ENCODE data around the gene CAMK2B. TPM values are rescaled to one million over a fixed set of nuclear protein-coding genes. Genes with fewer than 3 reads are reported as not detected.
"Not testable (repeated sequence)": the region's sequence is repeated elsewhere in the genome, so short reads cannot be mapped to it uniquely, and the experiment has no call there.

Gene CAMK2B
- total RNA-seq, 2 experiments from 2014 or later, result 0.30 to 0.38 TPM

GRCh38 chr7:44201813-44202212 is 123.6 kb downstream of the CAMK2B start:
- Mint-ChIP-seq H3K4me3 (peak overlapping the region; percentile 82), H3K27ac (no peak overlapping the region), H3K36me3 (ENCODE audit: low read depth) (peaks cover 7% of the 10 kb centered on the region), H3K27me3 (ENCODE audit: low read depth) (no peaks in the 10 kb centered on the region), H3K9me3 (no peaks in the 10 kb centered on the region), H3K4me1 (ENCODE audit: low read depth) (peaks cover 28% of the 10 kb centered on the region)
- intact Hi-C loops (cut with micrococcal nuclease), result loop anchor here (2.0 kb wide), 2 partner anchors 119 to 289 kb away; partner anchors contain the start of genes NUDCD3 and POLM
- CTCF ChIA-PET, result interaction anchor here (0.6 to 1.1 kb wide), 3 partner anchors 8 to 95 kb away, joined by 3 to 4 read pairs (median 3); no protein-coding TSS in a partner anchor
- DNase-seq, result no peak

- no peaks in the 10 kb centered on the region for H3K9me3 Mint-ChIP-seq
- H3K4me3 Mint-ChIP-seq, result peak within 1 kb of the TSS; percentile 82
- H3K27me3 Mint-ChIP-seq (ENCODE audit: low read depth), result no peaks in the 10 kb centered on the region
- DNase-seq, result peak; percentile 98
- H3K36me3 Mint-ChIP-seq (ENCODE audit: low read depth), result peaks cover 7% of the 10 kb centered on the region
- H3K4me1 Mint-ChIP-seq (ENCODE audit: low read depth), result peaks cover 28% of the 10 kb centered on the region
- CTCF ChIA-PET, result interaction anchor here (0.8 to 1.1 kb wide), 3 partner anchors 8 to 428 kb away, joined by 3 read pairs; no protein-coding TSS in a partner anchor
- intact Hi-C loops (cut with micrococcal nuclease), result loop anchor here (1.0 to 2.0 kb wide), 4 partner anchors 78 to 290 kb away; partner anchors contain the start of genes NUDCD3, POLD2 and POLM
- peak within 1 kb of the TSS; percentile 56 for H3K27ac Mint-ChIP-seq
Observed at GRCh38 chr7:44200699-44201461, 124.5 kb downstream of the CAMK2B start, which contains the start of gene YKT6. Gene YKT6 (plus strand): TSS chr7:44200978. CDS start chr7:44201136, 158 bp downstream.

DNA sequence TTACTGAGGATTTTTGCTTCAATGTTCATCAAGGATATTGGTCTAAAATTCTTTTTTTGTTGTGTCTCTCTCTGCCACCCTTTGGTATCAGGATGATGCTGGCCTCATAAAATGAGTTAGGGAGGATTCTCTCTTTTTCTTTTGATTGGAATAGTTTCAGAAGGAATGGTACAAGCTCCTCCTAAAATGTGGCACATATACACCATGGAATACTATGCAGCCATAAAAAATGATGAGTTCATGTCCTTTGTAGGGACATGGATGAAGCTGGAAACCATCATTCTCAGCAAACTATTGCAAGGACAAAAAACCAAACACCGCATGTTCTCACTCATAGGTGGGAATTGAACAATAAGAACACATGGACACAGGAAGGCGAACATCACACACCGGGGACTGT is 125.2 kb downstream of the CAMK2B start:
- intact Hi-C loops (cut with micrococcal nuclease), result loop anchor here (1.0 to 2.0 kb wide), 4 partner anchors 77 to 291 kb away; partner anchors contain the start of genes NUDCD3, POLD2 and POLM
- H3K27me3 Mint-ChIP-seq (ENCODE audit: low read depth); H3K9me3 Mint-ChIP-seq; H3K27ac Mint-ChIP-seq; DNase-seq; H3K36me3 Mint-ChIP-seq (ENCODE audit: low read depth): not testable (repeated sequence)
- CTCF ChIA-PET, result interaction anchor here (0.8 kb wide), 1 partner anchor 429 kb away, joined by 3 read pairs; no protein-coding TSS in a partner anchor
- Mint-ChIP-seq H3K4me1 (ENCODE audit: low read depth) (peaks cover 28% of the 10 kb centered on the region), H3K4me3 (peak overlapping the region; percentile 68)

GRCh38 chr7:44197474-44197873 is 127.9 kb downstream of the CAMK2B start:
- intact Hi-C loops (cut with micrococcal nuclease), result no loop called here
- H3K4me1 Mint-ChIP-seq (ENCODE audit: low read depth), result peaks cover 21% of the 10 kb centered on the region
- peaks cover 1% of the 10 kb centered on the region for H3K9me3 Mint-ChIP-seq
- peaks cover 2% of the 10 kb centered on the region for H3K27me3 Mint-ChIP-seq (ENCODE audit: low read depth)
- H3K4me3 Mint-ChIP-seq, result no peak overlapping the region
- CTCF ChIA-PET, result no interaction called here
- no peak for DNase-seq
- no peak overlapping the region for H3K27ac Mint-ChIP-seq
- no peaks in the 10 kb centered on the region for H3K36me3 Mint-ChIP-seq (ENCODE audit: low read depth)

DNA sequence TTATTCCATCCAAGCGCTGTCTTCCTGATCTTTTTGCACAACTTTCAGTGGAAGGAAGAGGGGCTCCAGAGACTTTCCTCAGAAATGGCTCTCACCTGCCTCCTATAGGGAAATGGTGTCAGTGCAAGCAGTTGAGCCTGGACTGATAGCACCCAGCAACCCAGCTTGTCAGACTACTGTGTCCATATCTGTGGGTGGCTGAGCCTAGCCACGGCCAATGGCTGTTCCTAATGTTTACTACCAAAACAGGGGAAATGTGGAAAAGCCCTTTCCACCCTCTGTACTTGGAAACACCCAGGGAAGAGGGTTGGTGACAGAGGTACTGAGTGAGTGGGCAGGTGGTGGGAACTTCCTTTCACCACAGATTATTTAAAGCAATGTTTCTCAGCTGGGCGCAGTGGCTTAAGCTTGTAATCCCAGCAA is 128.9 kb downstream of the CAMK2B start:
- Mint-ChIP-seq H3K4me3 (no peak overlapping the region), H3K9me3 (peaks cover 1% of the 10 kb centered on the region), H3K27me3 (ENCODE audit: low read depth) (peaks cover 2% of the 10 kb centered on the region), H3K36me3 (ENCODE audit: low read depth) (no peaks in the 10 kb centered on the region), H3K4me1 (ENCODE audit: low read depth) (peaks cover 12% of the 10 kb centered on the region), H3K27ac (no peak overlapping the region)
- CTCF ChIA-PET, result interaction anchor here (0.6 to 1.2 kb wide), 4 partner anchors 21 to 69 kb away, joined by 3 to 4 read pairs (median 4); no protein-coding TSS in a partner anchor
- DNase-seq, result peak; percentile 56
- intact Hi-C loops (cut with micrococcal nuclease), result no loop called here

DNA sequence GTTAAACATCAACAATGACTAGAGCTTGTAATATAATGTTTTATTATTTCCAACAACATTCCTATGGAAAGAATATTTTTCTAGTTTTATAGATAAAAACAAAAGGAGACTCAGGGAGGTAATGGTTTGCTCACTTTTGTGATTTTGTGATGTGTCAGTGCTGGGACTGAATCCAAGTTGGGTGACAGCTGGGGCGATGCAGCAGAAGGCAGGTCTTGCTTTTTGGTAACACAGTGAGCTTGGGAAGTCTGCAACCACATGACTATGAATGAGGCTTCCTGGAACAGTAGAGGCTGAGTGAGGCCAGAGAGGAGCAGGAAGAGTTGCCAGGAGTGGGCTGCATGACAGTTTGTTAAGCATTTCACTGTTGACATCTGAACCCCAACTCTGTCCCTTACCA is 129.5 kb downstream of the CAMK2B start:
- H3K4me1 Mint-ChIP-seq (ENCODE audit: low read depth), result peaks cover 11% of the 10 kb centered on the region
- H3K9me3 Mint-ChIP-seq, result peaks cover 1% of the 10 kb centered on the region
- H3K36me3 Mint-ChIP-seq (ENCODE audit: low read depth), result no peaks in the 10 kb centered on the region
- H3K27ac Mint-ChIP-seq, result no peak overlapping the region
- intact Hi-C loops (cut with micrococcal nuclease), result no loop called here
- peaks cover 2% of the 10 kb centered on the region for H3K27me3 Mint-ChIP-seq (ENCODE audit: low read depth)
- peak; percentile 14 for DNase-seq
- H3K4me3 Mint-ChIP-seq, result no peak overlapping the region
- CTCF ChIA-PET, result interaction anchor here (0.8 to 1.4 kb wide), 5 partner anchors 20 to 115 kb away, joined by 3 to 4 read pairs (median 3); no protein-coding TSS in a partner anchor

GRCh38 chr7:44194562-44195145 is 130.7 kb downstream of the CAMK2B start:
- no peak for DNase-seq
- intact Hi-C loops (cut with micrococcal nuclease), result loop anchor here (1.0 kb wide), 2 partner anchors 71 to 175 kb away; partner anchors contain the start of gene POLD2
- no peak overlapping the region for H3K27ac Mint-ChIP-seq
- H3K36me3 Mint-ChIP-seq (ENCODE audit: low read depth), result no peaks in the 10 kb centered on the region
- H3K9me3 Mint-ChIP-seq, result peaks cover 1% of the 10 kb centered on the region
- H3K4me3 Mint-ChIP-seq, result no peak overlapping the region
- H3K4me1 Mint-ChIP-seq (ENCODE audit: low read depth), result peaks cover 8% of the 10 kb centered on the region
- CTCF ChIA-PET, result interaction anchor here (1.4 kb wide), 1 partner anchor 22 kb away, joined by 3 read pairs; no protein-coding TSS in a partner anchor
- H3K27me3 Mint-ChIP-seq (ENCODE audit: low read depth), result peaks cover 2% of the 10 kb centered on the region

DNA sequence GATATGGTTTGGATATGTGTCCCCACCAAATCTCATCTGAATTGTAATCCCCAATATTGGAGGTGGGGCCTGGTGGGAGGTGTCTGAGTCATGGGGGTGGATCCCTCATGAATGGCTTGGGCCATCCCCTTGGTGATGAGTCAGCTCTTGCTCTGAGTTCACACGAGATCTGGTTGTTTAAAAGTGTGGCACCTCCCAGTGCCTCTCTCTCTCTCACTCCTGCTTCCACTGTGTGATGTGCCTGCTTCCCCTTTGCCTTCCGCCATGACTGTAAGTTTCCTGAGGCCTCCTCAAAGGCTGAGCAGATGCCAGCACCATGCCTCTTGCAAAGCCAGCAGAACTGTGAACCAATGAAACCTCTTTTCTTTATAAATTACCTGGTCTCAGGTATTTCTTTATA is 131.3 kb downstream of the CAMK2B start:
- Mint-ChIP-seq H3K36me3 (ENCODE audit: low read depth) (no peaks in the 10 kb centered on the region), H3K27me3 (ENCODE audit: low read depth) (peaks cover 2% of the 10 kb centered on the region), H3K9me3 (peaks cover 1% of the 10 kb centered on the region), H3K27ac (no peak overlapping the region), H3K4me3 (no peak overlapping the region), H3K4me1 (ENCODE audit: low read depth) (peaks cover 8% of the 10 kb centered on the region)
- DNase-seq, result peak; percentile 80
- intact Hi-C loops (cut with micrococcal nuclease), result loop anchor here (1.0 kb wide), 2 partner anchors 71 to 175 kb away; partner anchors contain the start of gene POLD2
- CTCF ChIA-PET, result no interaction called here

GRCh38 chr7:44193011-44193802 is 132.2 kb downstream of the CAMK2B start:
- intact Hi-C loops (cut with micrococcal nuclease), result no loop called here
- peaks cover 8% of the 10 kb centered on the region for H3K4me1 Mint-ChIP-seq (ENCODE audit: low read depth)
- H3K27me3 Mint-ChIP-seq (ENCODE audit: low read depth), result peaks cover 2% of the 10 kb centered on the region
- H3K4me3 Mint-ChIP-seq, result no peak overlapping the region
- DNase-seq, result no peak
- H3K27ac Mint-ChIP-seq, result no peak overlapping the region
- peaks cover 1% of the 10 kb centered on the region for H3K9me3 Mint-ChIP-seq
- CTCF ChIA-PET, result no interaction called here
- H3K36me3 Mint-ChIP-seq (ENCODE audit: low read depth), result no peaks in the 10 kb centered on the region

- H3K4me1 Mint-ChIP-seq (ENCODE audit: low read depth), result peaks cover 8% of the 10 kb centered on the region
- peaks cover 1% of the 10 kb centered on the region for H3K9me3 Mint-ChIP-seq
- H3K36me3 Mint-ChIP-seq (ENCODE audit: low read depth), result no peaks in the 10 kb centered on the region
- no peak overlapping the region for H3K4me3 Mint-ChIP-seq
- DNase-seq, result no peak
- CTCF ChIA-PET, result no interaction called here
- intact Hi-C loops (cut with micrococcal nuclease), result no loop called here
- no peak overlapping the region for H3K27ac Mint-ChIP-seq
- peaks cover 2% of the 10 kb centered on the region for H3K27me3 Mint-ChIP-seq (ENCODE audit: low read depth)
Observed at GRCh38 chr7:44191171-44191570, 134.2 kb downstream of the CAMK2B start.

- Mint-ChIP-seq H3K27ac (no peak overlapping the region), H3K4me1 (ENCODE audit: low read depth) (peaks cover 8% of the 10 kb centered on the region)
Observed at GRCh38 chr7:44189993-44190872, 135.2 kb downstream of the CAMK2B start.

More at GRCh38 chr7:44189993-44190872, 135.2 kb downstream of the CAMK2B start:
- H3K36me3 Mint-ChIP-seq (ENCODE audit: low read depth), result no peaks in the 10 kb centered on the region
- no peak for DNase-seq
- intact Hi-C loops (cut with micrococcal nuclease), result no loop called here
- peaks cover 1% of the 10 kb centered on the region for H3K9me3 Mint-ChIP-seq
- H3K4me3 Mint-ChIP-seq, result no peak overlapping the region
- peaks cover 2% of the 10 kb centered on the region for H3K27me3 Mint-ChIP-seq (ENCODE audit: low read depth)
- CTCF ChIA-PET, result no interaction called here
